ENCODE measurements around the gene ARMS2. TPM values are rescaled to one million over a fixed set of nuclear protein-coding genes. Genes with fewer than 3 reads are reported as not detected.

The ARMS2 gene
- polyA plus RNA-seq, 1 of the 3 experiments (the other 2 are of a cell fraction): not detected

- ChIA-PET CTCF (no interaction called here), POLR2A (no interaction called here)
- H3K36me3 ChIP-seq (replicated peaks in 1 of 2; ENCODE audit: control insufficient read depth in 1 of 2, insufficient read depth in 2 of 2, low read length in 1 of 2): peaks cover 0 to 6% of the 10 kb centered on the region in 2 experiments
- peaks cover 15% of the 10 kb centered on the region for H3F3A ChIP-seq (replicated peaks; ENCODE audit: insufficient read depth)
- no peak for TF ChIP-seq TEAD4 (IDR thresholded peaks at IDR 0.05; ENCODE audit: borderline replicate concordance, insufficient read depth)
- no peak for TF ChIP-seq YY1 (IDR thresholded peaks at IDR 0.05; ENCODE audit: low read depth)
- no peak for TF ChIP-seq RAD21 (IDR thresholded peaks at IDR 0.05; ENCODE audit: low read length)
- TF ChIP-seq TCF12 (IDR thresholded peaks at IDR 0.05): peak; percentile 34; the same call in 1 of the 2 replicates
- TF ChIP-seq FOXJ3 (CRISPR knock-in tag; IDR thresholded peaks at IDR 0.05): no peak
- peak; percentile 51 for TF ChIP-seq MAX (IDR thresholded peaks at IDR 0.05; ENCODE audit: low read depth)
- TF ChIP-seq CHD2 (IDR thresholded peaks at IDR 0.05; ENCODE audit: low read length, partially characterized antibody): no peak
- TF ChIP-seq IRF3 (IDR thresholded peaks at IDR 0.05; ENCODE audit: low read depth, low read length): no peak
- no peak for TF ChIP-seq FOSL2 (IDR thresholded peaks at IDR 0.05; ENCODE audit: borderline replicate concordance, low read depth)
- TF ChIP-seq GABPA (IDR thresholded peaks at IDR 0.05; ENCODE audit: low read depth): no peak
- H3K4me2 ChIP-seq: 0 out of 2 replicates have a peak overlapping the region, but pooled peaks have one; percentile 18
- no peaks in the 10 kb centered on the region for H3K9me2 ChIP-seq
- no peaks in the 10 kb centered on the region for H3K9me3 ChIP-seq
- H3K9ac ChIP-seq: no peak overlapping the region
- no peak for DNase-seq
- H3K27me3 ChIP-seq (ENCODE audit: insufficient read depth): no peaks in the 10 kb centered on the region
- H3K4me3 ChIP-seq (ENCODE audit: low read depth in 2 of 2, low read length in 1 of 2): no peak overlapping the region
- H3K4me1 ChIP-seq (ENCODE audit: control insufficient read depth in 1 of 2, insufficient read depth in 2 of 2, low read depth in 1 of 2, low read length in 1 of 2): peaks cover 9 to 25% of the 10 kb centered on the region in 2 experiments; a peak in 3 of 4 replicates
- H2AFZ ChIP-seq (ENCODE audit: low read depth): no peak overlapping the region
- H3K79me2 ChIP-seq (ENCODE audit: insufficient read depth): no peaks in the 10 kb centered on the region; the same call in 1 of the 2 replicates
- 77% methylated on average over 5 of the region's 5 CpGs for WGBS (ENCODE audit: low lambda C conversion rate)
- no peaks in the 10 kb centered on the region for H4K20me1 ChIP-seq (ENCODE audit: insufficient read depth)
- H3K27ac ChIP-seq (ENCODE audit: low read depth in 2 of 2, low read length in 1 of 2): peak overlapping the region in 1 of 2 experiments; percentile 21; a peak in 1 of 4 replicates
Observed at GRCh38 chr10:122499491-122499941, 45.1 kb downstream of the ARMS2 start.

GRCh38 chr10:122500194-122500593 is 45.7 kb downstream of the ARMS2 start:
- DNase-seq: no peak
- peak overlapping the region in 1 of 2 experiments; percentile 21; a peak in 1 of 4 replicates for H3K27ac ChIP-seq (ENCODE audit: low read depth in 2 of 2, low read length in 1 of 2)
- no peaks in the 10 kb centered on the region for H3K27me3 ChIP-seq (ENCODE audit: insufficient read depth)
- H3K9me3 ChIP-seq: no peaks in the 10 kb centered on the region
- ChIA-PET CTCF (no interaction called here), POLR2A (no interaction called here)
- H3K9me2 ChIP-seq: no peaks in the 10 kb centered on the region
- no peak overlapping the region for H2AFZ ChIP-seq (ENCODE audit: low read depth)
- no peak for TF ChIP-seq CTCF (IDR thresholded peaks at IDR 0.05)
- no peak for TF ChIP-seq GABPA (IDR thresholded peaks at IDR 0.05; ENCODE audit: low read depth)
- no peak for TF ChIP-seq NRF1 (IDR thresholded peaks at IDR 0.05; ENCODE audit: low read depth, low read length)
- no peak for TF ChIP-seq POLR2AphosphoS5 (IDR thresholded peaks at IDR 0.05; ENCODE audit: low read depth, low read length)
- no peak for TF ChIP-seq FOXJ3 (CRISPR knock-in tag; IDR thresholded peaks at IDR 0.05)
- no peak for TF ChIP-seq CHD2 (IDR thresholded peaks at IDR 0.05; ENCODE audit: low read length, partially characterized antibody)
- no peak for TF ChIP-seq PBX3 (IDR thresholded peaks at IDR 0.05)
- no peak for TF ChIP-seq TEAD4 (IDR thresholded peaks at IDR 0.05; ENCODE audit: borderline replicate concordance, insufficient read depth)
- no peak for TF ChIP-seq RFX5 (IDR thresholded peaks at IDR 0.05; ENCODE audit: low read length)
- peaks cover 10% of the 10 kb centered on the region for H3F3A ChIP-seq (replicated peaks; ENCODE audit: insufficient read depth)
- H3K9ac ChIP-seq: no peak overlapping the region
- H3K4me2 ChIP-seq: no peak overlapping the region
- WGBS (ENCODE audit: low lambda C conversion rate): 74% methylated on average over 5 of the region's 5 CpGs
- peaks cover 16 to 22% of the 10 kb centered on the region in 2 experiments for H3K4me1 ChIP-seq (ENCODE audit: control insufficient read depth in 1 of 2, insufficient read depth in 2 of 2, low read depth in 1 of 2, low read length in 1 of 2)
- no peak overlapping the region for H3K4me3 ChIP-seq (ENCODE audit: low read depth in 2 of 2, low read length in 1 of 2)
- H3K36me3 ChIP-seq (replicated peaks in 1 of 2; ENCODE audit: control insufficient read depth in 1 of 2, insufficient read depth in 2 of 2, low read length in 1 of 2): peaks cover 0 to 6% of the 10 kb centered on the region in 2 experiments
- peaks cover 3% of the 10 kb centered on the region; the same call in 1 of the 2 replicates for H3K79me2 ChIP-seq (ENCODE audit: insufficient read depth)
- H4K20me1 ChIP-seq (ENCODE audit: insufficient read depth): no peaks in the 10 kb centered on the region
